Right lung (tissue), 5 donors: ENCODE data around the gene MIOS. TPM values are rescaled to one million over a fixed set of nuclear protein-coding genes. Genes with fewer than 3 reads are reported as not detected.
"Not testable (repeated sequence)": the region's sequence is repeated elsewhere in the genome, so short reads cannot be mapped to it uniquely, and the experiment has no call there.

Experiments used
- DNase-seq, 2 donors: peaks; one replicate each; pipeline ENCODE4 v3.0.0-alpha.2; 2013
- polyA plus RNA-seq, 5 donors: library from polyadenylated mRNA; unstranded; fragments of 120-200 nt; gene quantifications; one replicate each; pipeline versions ENCODE4 v1.2.1 to v1.2.3, GENCODE V29; 2013; ENCODE audit warnings: inconsistent platforms in 1 of 5, low replicate concordance in 1 of 5; ENCODE audit not compliant: insufficient read length in 5 of 5, insufficient read depth in 1 of 5

Gene MIOS
- polyA plus RNA-seq, 5 donors, result 26.5 to 44.5 (median 39.9) TPM

GRCh38 chr7:7554021-7554432, 12.7 kb upstream of the MIOS start:
- no peak for DNase-seq

GRCh38 chr7:7554649-7555575, 11.8 kb upstream of the MIOS start:
- no peak for DNase-seq

DNA sequence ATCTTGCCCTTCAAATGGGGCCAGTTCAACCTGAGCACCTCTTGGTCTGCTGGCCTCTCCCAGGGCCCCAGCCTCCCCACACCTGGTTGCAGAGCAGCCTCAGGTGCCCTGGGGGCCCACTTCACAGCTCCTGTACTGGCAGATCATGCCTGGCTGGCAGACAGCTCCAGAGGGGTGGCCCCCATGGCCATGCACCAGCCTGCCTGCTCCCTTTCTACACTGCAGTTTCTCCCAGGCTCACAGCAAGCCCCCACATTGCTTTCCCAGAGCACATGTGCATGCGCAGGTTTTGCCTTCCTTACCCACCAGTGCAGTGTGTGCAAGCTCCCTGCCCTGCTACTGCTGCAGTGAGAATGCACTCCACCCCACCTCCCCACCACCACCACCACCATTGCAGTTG, 9.8 kb upstream of the MIOS start:
- no peak for DNase-seq

DNA sequence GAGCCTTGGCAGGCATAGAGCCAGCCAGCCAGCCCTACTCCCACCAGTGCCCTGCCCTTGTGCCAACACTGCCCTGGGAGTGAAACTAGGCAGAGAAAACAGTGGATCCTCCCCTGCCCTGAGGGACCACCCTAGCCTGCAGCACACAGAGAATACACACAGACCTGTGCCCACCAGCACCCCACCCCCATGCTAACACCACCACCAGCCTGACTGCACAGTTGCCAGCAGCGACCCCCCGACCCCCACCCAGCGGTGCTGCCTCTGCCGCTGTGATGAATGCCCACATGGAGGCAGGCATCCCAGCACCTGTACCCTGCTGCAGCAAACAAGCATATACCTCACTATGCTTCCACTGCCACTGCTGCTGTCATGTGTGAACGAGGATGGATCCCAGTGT, 9.4 kb upstream of the MIOS start:
- DNase-seq, result no peak

DNA sequence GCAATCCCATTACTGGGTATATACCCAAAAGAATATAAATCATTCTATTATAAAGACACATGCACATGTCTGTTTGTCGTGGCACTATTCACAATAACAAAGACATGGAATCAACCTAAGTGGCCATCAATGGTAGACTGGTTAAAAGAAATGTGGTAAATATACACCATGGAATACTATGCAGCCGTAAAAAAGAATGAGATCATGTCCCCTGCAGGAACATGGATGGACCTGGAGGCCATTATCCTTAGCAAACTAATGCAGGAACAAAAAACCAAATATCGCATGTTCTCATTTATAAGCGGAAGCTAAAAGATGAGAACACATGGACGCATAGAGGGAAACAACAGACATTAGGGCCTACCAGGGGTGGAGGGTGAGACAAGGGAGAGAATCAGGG, 5.1 kb upstream of the MIOS start:
- DNase-seq, result not testable (repeated sequence)

- no peak for DNase-seq
These were observed 3.9 kb upstream of the MIOS start for GRCh38 chr7:7562736-7563135.

DNA sequence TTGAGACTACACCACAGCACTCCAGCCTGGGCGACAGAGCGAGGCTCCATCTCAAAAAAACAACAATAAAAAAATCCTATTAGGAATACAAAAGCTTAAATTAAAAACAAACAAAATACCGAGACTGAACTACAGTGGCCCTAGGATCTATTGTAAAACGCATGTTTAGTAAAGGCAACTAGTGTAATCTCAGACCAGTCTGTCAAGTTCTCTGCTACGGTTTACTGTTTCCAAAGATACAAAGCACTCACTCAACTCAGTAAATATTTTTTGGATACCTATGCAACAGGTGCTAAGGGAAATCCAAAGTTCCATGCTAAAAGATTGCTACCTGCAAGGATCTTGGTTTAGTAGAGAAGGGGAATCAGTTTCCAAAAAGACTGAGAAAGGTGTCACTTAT, 3.4 kb upstream of the MIOS start:
- no peak for DNase-seq

- no peak for DNase-seq
These were observed 2.9 kb upstream of the MIOS start for GRCh38 chr7:7563813-7564212.

- DNase-seq, result no peak
These were observed 2.3 kb upstream of the MIOS start for GRCh38 chr7:7564323-7564780.

- DNase-seq, result no peak
These were observed 1.5 kb upstream of the MIOS start for GRCh38 chr7:7565018-7565680.

DNA sequence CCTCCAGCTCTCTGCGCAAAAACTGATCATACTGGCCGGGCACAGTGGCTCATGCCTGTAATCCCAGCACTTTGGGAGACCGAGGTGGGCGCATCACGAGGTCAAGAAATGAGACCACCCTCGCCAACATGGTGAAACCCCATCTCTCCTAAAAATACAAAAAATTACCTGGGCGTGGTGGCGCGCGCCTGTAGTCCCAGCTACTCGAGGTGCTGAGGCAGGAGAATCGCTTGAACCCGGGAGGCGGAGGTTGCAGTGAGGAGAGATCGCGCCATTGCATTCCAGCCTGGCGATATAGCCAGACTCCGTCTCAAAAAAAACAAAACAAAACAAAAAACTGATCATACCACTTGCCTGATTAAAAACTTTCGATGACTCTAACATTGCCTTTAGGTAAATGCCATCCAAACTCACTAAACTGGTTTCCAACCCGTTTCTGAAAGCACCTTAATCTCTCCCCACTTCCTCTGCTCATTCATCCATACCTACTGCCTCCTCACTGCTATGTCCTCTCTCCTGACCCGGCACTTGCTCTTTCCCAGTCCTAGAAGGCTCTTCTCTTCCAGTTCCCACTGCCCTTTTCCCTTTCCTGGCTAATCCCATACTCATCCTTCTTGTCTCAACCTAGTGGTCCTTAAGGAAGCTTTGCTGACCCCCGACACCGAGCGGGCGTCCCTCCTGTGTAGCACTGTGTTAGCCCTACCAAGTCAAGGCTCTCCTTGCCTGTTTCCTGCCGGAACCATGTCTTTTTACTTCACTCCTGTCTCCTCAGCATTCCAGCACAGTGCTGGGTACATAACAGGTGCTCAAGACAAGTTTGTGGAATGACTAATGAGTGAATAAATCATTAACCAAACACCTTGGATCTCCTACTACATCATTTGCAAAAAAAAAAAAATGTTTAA, 686 bp upstream of the MIOS start:
- peak in 1 of 2 donors; percentile 34 for DNase-seq

- DNase-seq, result no peak
These were observed 1.3 kb downstream of the MIOS start for GRCh38 chr7:7567898-7568531.

GRCh38 chr7:7568553-7568952, 1.9 kb downstream of the MIOS start:
- no peak for DNase-seq

- DNase-seq, result no peak
These were observed 2.4 kb downstream of the MIOS start for GRCh38 chr7:7569081-7569527.

GRCh38 chr7:7569615-7570014, 2.9 kb downstream of the MIOS start:
- no peak for DNase-seq

DNA sequence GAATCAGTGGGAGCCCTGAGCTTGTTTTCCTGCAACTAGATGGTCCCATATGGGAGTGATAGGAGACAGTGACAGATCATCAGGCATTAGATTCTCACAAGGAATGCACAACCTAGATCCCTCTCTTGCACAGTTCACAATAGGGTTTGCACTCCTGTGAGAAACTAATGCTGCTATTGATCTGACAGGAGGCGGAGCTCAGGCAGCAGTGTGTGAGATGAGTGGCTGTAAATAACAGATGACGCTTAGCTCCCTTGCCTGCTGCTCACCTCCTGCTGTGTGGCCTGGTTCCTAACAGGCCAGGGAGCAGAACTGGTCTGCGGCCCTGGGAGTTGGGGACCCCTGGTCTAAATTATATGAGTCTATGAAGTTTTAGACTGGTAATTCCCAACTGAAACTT, 3.9 kb downstream of the MIOS start:
- no peak for DNase-seq

DNA sequence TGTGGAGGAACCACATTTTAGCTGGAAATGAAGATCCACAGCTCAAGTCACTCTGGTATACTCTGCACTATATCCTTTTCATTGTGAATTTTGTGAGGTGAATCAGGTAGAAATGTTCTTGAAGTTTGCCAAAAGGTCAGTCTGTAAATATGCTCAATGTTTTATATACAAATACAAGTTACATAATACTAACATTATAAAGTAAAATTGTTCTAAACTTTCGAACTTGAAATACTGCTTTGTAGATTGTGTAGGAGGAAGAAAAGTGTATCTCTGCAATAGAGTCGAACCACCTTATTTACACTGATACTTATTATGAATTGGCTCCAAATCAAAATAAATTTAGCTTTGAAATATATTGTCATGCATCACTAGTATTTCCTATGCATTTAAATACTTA, 7.0 kb downstream of the MIOS start:
- no peak for DNase-seq

GRCh38 chr7:7576344-7576743, 9.7 kb downstream of the MIOS start:
- DNase-seq, result no peak

DNA sequence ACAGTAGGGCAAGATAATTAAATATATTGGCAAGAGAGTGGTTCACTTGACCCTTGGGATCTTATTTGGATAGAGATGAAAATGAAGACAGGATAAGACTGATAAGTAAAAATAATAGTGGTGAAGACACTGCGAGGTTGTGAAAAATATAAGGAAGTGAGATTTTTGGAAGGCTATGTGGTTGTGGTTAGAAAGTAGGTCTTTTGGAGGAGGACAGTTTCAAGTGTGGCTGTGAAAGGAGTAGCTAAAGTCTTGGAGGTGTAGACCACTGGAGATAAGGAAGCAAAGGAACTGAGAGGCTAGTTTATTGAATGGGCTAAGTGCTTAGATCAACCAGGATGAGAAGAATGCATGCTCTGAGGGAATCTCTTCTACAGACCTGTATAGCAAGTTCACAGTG, 11.2 kb downstream of the MIOS start:
- DNase-seq, result no peak

- DNase-seq, result no peak
These were observed 13.0 kb downstream of the MIOS start for GRCh38 chr7:7579638-7580037.

- DNase-seq, result no peak
These were observed 15.0 kb downstream of the MIOS start for GRCh38 chr7:7581531-7582179.
